HG03469 (cell line): ENCODE measurements around the gene TSEN34.
"Not testable (repeated sequence)": the region's sequence is repeated elsewhere in the genome, so short reads cannot be mapped to it uniquely, and the experiment has no call there.

Experiments
- ATAC-seq: cut with Tn5 transposase; IDR thresholded peaks from one replicate; pipeline ENCODE4 v1.9.1; 2021; ENCODE audit warnings: mild to moderate bottlenecking, moderate library complexity, moderate number of reproducible peaks; ENCODE audit not compliant: unreplicated experiment

The TSEN34 gene

GRCh38 chr19:54160182-54160811, 30.8 kb upstream of the TSEN34 start:
- no peak for ATAC-seq

- ATAC-seq: no peak
Observed at GRCh38 chr19:54160854-54161253, 30.3 kb upstream of the TSEN34 start.

DNA sequence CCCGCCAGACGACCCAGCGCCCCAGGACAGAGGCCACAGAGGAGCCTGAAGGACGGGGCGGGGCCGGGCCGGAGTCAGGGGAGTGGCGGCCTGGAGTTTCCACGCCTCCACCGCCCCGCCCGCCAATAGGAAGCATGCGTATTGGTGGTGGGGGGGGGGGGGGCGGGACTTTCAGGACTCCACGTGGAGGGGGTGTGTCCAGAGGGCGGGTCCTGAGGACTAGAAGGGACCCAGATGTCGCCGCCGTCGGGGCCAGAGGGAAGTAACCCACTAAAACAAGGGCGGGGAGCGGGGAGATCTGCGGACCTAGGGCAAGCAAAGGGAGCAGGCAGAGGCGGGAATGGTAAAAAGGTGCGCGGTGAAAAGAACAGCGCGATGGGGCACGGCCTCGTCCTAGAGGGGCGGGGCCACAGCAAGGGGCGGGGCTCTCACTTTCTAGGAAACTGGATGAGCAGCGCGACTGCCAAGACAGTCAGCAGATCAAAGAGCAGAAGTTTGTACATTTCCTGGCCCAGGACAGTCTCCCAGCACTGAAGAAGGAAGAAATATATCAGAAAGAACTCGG, 28.8 kb upstream of the TSEN34 start:
- ATAC-seq: no peak

- ATAC-seq: no peak
Observed at GRCh38 chr19:54162884-54163283, 28.2 kb upstream of the TSEN34 start.

DNA sequence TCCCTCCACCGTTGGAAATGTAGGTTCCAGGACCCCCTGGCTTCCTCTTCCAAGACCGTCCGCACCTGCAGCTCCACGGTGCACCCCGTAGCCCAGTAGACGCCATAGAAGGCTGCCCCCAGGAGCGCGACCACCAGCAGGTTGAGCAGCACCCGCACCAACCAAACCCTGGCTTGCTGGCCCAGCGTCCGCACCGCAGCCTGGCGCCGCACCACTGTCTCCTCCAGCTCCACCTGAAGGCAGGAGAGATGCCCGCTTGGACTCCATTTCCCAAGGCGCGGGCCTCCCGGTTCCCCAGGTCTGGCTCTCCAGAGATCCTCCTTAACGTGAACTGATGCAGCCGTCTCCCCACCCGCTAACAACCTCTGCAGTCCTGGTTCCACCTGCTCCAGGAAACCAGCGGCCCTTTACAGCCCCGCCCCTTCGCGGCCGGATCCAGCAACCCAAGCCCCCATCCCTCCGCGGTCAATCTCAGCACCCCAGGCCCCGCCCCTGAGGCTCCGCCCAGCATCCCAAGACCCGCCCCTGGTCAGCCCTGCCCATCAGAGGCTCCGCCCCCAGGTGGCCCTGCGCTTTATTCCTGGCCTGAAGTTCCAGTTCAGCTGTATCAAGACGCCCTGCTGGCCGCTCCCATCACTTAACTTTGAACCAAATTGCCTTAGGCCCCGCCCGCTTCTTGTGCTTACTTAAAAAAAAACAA, 26.6 kb upstream of the TSEN34 start:
- no peak for ATAC-seq

DNA sequence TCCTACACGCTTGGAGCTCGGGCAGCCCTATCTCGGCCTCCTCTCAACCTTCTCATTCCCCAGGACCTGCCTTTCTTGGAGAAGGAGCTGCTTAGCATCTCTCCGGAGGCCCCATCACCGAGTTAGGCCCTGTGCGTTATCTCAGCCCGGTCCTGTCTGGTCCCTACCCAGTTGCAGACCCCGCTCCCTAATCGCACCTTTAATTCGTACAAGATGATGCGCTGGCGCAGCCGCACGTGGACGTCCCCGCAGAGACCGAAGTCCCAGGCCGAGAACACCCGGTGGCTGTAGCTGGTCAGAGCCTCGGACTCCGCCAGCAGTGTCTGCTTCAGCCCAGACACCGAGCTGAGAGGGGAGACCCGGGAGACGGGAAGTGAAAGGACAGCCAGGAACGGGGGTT, 25.9 kb upstream of the TSEN34 start:
- ATAC-seq: no peak

DNA sequence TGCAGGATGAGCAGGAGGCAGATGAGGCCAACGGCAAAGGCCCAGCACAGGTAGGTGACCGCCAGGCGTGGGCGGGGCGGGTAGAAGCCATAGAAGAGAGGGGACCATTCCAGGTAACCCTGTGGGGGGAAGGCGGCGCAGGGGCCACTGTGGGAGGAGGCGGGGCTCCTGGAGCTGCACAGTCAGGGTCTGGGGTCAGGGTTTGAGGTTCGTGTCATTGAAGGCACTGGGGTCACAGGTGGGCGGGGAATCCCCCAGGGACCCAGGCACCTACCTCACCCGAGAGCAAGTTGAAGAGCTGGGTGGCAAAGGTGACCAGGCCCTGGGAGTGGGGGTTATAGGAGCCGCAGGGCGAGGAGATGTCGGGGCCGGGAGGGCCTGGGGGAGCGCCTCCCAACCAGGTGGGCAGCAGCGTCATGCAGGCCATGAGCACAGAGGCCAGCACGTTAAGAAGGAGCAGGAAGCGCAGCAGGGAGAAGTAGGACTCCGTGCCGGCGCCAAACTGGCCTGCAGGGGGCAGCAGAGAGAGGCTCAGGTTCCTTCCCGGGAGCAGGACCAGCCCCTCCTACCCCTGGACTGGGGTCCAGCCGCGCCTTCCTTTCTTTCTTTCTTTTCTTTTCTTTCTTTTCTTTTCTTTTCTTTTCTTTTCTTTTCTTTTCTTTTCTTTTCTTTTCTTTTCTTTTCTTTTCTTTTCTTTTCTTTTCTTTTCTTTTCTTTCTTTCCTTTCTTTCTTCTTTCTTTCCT, 22.8 kb upstream of the TSEN34 start:
- no peak for ATAC-seq

GRCh38 chr19:54169149-54169740, 21.9 kb upstream of the TSEN34 start:
- no peak for ATAC-seq

DNA sequence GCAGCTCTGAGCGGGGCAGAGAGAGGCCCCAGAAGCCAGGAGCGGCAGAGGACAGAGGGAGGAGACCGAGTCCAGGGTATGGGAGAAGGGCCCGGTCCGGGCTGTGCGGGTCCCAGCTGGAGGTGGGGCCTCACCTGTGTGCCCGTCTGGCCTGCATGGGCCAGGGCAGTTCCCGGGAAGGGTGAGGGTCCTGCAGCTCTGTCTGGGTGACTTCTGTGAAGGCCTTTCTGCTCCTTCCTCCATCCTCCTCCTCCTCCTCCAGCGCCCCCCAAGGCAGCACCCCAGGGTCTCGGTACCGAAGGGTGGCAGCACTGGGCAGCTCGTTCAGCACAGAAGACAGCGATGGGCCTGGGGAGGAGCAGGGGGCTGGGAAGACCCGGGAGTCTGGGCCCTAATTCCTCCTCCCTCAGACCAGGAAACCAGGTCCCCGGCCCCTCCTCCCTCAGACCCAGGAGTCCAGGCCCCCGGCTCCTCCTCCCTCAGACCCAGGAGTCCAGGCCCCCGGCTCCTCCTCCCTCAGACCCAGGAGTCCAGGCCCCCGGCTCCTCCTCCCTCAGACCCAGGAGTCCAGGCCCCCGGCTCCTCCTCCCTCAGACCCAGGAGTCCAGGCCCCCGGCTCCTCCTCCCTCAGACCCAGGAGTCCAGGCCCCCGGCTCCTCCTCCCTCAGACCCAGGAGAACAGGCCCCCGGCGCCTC, 19.2 kb upstream of the TSEN34 start:
- not testable (repeated sequence) for ATAC-seq

- no peak for ATAC-seq
Observed at GRCh38 chr19:54172471-54173358, 18.4 kb upstream of the TSEN34 start, which contains the start of gene TMC4. TMC4 (minus strand) TSS chr19:54173160; CDS start chr19:54173117, 43 bp downstream.

GRCh38 chr19:54173359-54173699, 17.8 kb upstream of the TSEN34 start:
- ATAC-seq: no peak

- no peak for ATAC-seq
Observed at GRCh38 chr19:54173951-54174834, 16.9 kb upstream of the TSEN34 start.

DNA sequence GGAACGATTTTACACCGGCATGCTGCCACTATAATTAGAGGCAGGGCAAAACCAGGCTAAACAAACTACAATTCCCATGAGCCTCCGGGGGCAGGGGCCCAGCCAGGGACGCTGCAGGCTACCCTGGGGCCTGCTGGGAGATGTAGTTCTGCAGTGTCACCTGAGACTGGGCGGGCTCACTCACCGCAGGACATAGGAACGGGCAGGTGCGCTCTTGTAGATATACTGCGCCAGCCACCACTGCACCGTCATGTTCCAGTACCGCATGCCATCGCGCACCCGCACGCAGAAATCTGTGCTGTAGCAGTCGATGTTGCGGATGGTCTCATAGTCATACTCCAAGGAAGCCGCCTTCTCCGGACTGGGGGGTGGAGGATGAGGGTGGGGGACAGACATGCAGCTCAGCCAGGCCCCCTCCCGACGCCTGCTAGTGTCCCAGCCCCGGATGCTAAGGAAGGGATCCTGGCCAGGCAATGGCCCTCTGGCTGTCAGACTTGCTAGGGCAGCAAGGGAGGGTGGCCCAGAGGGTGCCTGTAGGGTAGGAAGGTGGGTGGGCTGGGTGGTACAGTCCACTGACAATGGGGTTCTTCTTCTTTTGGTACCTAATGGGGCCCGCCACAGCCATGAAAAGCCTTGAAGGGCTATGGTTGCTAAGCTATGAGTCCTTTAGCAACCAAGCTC, 12.4 kb upstream of the TSEN34 start:
- ATAC-seq: no peak

- no peak for ATAC-seq
Observed at GRCh38 chr19:54179262-54179852, 11.8 kb upstream of the TSEN34 start.

GRCh38 chr19:54179921-54180461, 11.1 kb upstream of the TSEN34 start:
- no peak for ATAC-seq

DNA sequence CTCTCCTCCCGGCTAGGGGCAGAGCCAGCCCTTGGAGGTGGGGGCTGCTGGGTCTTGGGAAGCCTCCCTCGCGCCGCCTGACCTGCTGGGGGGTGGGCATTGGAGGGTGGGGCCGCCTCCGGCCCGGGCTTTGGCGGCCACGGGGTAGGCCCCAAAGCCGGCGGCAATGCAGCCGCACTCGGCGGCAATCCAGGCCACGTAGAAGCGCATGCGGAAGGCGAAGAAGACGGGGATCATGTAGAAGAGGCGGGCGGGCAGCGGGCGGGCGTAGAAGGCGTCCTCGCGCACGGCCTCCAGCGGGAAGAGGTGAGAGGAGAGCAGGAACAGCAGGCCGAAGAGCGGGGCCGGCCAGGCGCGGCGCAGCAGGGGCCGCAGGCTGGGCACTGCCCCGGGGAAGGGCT, 10.4 kb upstream of the TSEN34 start:
- ATAC-seq: no peak

DNA sequence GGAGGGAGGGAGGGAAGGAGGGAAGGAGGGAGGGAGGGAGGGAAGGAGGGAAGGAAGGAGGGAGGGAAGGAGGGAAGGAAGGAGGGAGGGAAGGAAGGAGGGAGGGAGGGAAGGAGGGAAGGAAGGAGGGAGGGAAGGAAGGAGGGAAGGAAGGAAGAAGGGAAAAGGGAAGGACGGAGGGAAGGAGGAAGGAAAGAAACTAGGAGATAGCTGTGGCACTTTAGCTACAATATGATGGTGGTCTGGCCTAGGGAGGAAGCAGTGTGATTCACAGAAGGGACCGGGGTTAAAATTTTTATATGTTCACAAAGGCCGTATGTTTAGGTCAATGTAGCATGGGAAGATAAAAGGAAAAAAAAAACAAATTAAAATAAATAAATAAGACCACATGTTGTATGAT, 9.2 kb upstream of the TSEN34 start:
- ATAC-seq: not testable (repeated sequence)
